Measurements from ENCODE around the gene USP32. TPM values are rescaled to one million over a fixed set of nuclear protein-coding genes. Genes with fewer than 3 reads are reported as not detected.
"Not testable (repeated sequence)": the region's sequence is repeated elsewhere in the genome, so short reads cannot be mapped to it uniquely, and the experiment has no call there.

Gene USP32
- polyA plus RNA-seq, 3 donors: 10.1 to 26.6 (median 16.6) TPM

GRCh38 chr17:60315650-60316049, 76.3 kb downstream of the USP32 start:
- peaks cover 5 to 13% of the 10 kb centered on the region in 2 donors for H3K36me3 Mint-ChIP-seq
- DNase-seq: no peak
- peak; percentile 20 for TF ChIP-seq CTCF (IDR thresholded peaks at IDR 0.05)
- H4K20me1 ChIP-seq (ENCODE audit: insufficient read depth, low read length): peaks cover 98% of the 10 kb centered on the region
- no peak overlapping the region for H3K4me2 ChIP-seq (replicated peaks; ENCODE audit: extremely low read depth, low read length, poor library complexity, severe bottlenecking)
- H3K27me3 Mint-ChIP-seq (ENCODE audit: low read depth in 3 of 3): peaks cover 0 to 2% (median 0%) of the 10 kb centered on the region in 3 donors
- H3K9me3 ChIP-seq (replicated peaks in 1 of 2; ENCODE audit: control insufficient read depth in 1 of 2, insufficient read depth in 1 of 2, low read length in 2 of 2): no peaks in the 10 kb centered on the region
- no peak overlapping the region for H3K4me3 Mint-ChIP-seq
- no peaks in the 10 kb centered on the region for H3K36me3 ChIP-seq (replicated peaks in 1 of 2; ENCODE audit: control insufficient read depth in 1 of 2, insufficient read depth in 2 of 2, low read length in 2 of 2)
- H3K79me2 ChIP-seq (ENCODE audit: insufficient read depth, low read length): peaks cover 98% of the 10 kb centered on the region
- peaks cover 22% of the 10 kb centered on the region for H3K4me1 Mint-ChIP-seq
- no peaks in the 10 kb centered on the region for H3K9me3 Mint-ChIP-seq
- 100% methylated on average over 1 of the region's 2 CpGs for WGBS (ENCODE audit: insufficient coverage)
- no peaks in the 10 kb centered on the region for H3K27me3 ChIP-seq (ENCODE audit: control insufficient read depth in 2 of 2, insufficient read depth in 2 of 2, low read length in 2 of 2)
- peaks cover 0 to 6% of the 10 kb centered on the region in 2 donors for H3K4me1 ChIP-seq (ENCODE audit: control insufficient read depth in 1 of 2, insufficient read depth in 2 of 2, low read length in 2 of 2)
- no peak overlapping the region for H2AFZ ChIP-seq (ENCODE audit: insufficient read depth, low read depth, low read length, poor library complexity, severe bottlenecking)
- H3K27ac Mint-ChIP-seq: peak overlapping the region in 1 of 7 donors; percentile 4
- peak overlapping the region in 1 of 2 donors; percentile 65 for H3K27ac ChIP-seq (ENCODE audit: low read depth in 1 of 2, low read length in 2 of 2)
- intact Hi-C loops (cut with micrococcal nuclease): loop anchor here in 1 of 2 donors (10.0 kb wide), 1 partner anchor 59 kb away; no protein-coding TSS in a partner anchor
- H3K4me3 ChIP-seq (replicated peaks in 1 of 3; ENCODE audit: low read depth in 2 of 3, low read length in 3 of 3): no peak overlapping the region
- no peak overlapping the region for H3K9ac ChIP-seq (ENCODE audit: insufficient read depth, low read length, poor library complexity, severe bottlenecking)

GRCh38 chr17:60314900-60315299, 77.0 kb downstream of the USP32 start:
- peaks cover 24% of the 10 kb centered on the region for H3K4me1 Mint-ChIP-seq
- H3K9ac ChIP-seq (ENCODE audit: insufficient read depth, low read length, poor library complexity, severe bottlenecking); H3K4me3 ChIP-seq (replicated peaks in 1 of 3; ENCODE audit: low read depth in 2 of 3, low read length in 3 of 3); H3K4me2 ChIP-seq (replicated peaks; ENCODE audit: extremely low read depth, low read length, poor library complexity, severe bottlenecking); H3K4me3 Mint-ChIP-seq; H3K4me1 ChIP-seq (ENCODE audit: control insufficient read depth in 1 of 2, insufficient read depth in 2 of 2, low read length in 2 of 2); H3K9me3 ChIP-seq (replicated peaks in 1 of 2; ENCODE audit: control insufficient read depth in 1 of 2, insufficient read depth in 1 of 2, low read length in 2 of 2); H3K27me3 ChIP-seq (ENCODE audit: control insufficient read depth in 2 of 2, insufficient read depth in 2 of 2, low read length in 2 of 2); DNase-seq; H3K27me3 Mint-ChIP-seq (ENCODE audit: low read depth in 3 of 3); H2AFZ ChIP-seq (ENCODE audit: insufficient read depth, low read depth, low read length, poor library complexity, severe bottlenecking); H3K36me3 ChIP-seq (replicated peaks in 1 of 2; ENCODE audit: control insufficient read depth in 1 of 2, insufficient read depth in 2 of 2, low read length in 2 of 2); H3K9me3 Mint-ChIP-seq: not testable (repeated sequence)
- peaks cover 98% of the 10 kb centered on the region for H3K79me2 ChIP-seq (ENCODE audit: insufficient read depth, low read length)
- H3K27ac Mint-ChIP-seq: peak overlapping the region in 6 of 7 donors; percentile 35 to 79 (median 44)
- peaks cover 5 to 15% of the 10 kb centered on the region in 2 donors for H3K36me3 Mint-ChIP-seq
- 100% methylated on average over 3 of the region's 8 CpGs for WGBS (ENCODE audit: insufficient coverage)
- intact Hi-C loops (cut with micrococcal nuclease): loop anchor here in 1 of 2 donors (10.0 kb wide), 1 partner anchor 60 kb away; no protein-coding TSS in a partner anchor
- peaks cover 98% of the 10 kb centered on the region for H4K20me1 ChIP-seq (ENCODE audit: insufficient read depth, low read length)
- peak overlapping the region in 1 of 2 donors; percentile 55 for H3K27ac ChIP-seq (ENCODE audit: low read depth in 1 of 2, low read length in 2 of 2)

Data from CD14-positive monocyte (primary cell).